ENCODE data around the gene PHYH. TPM values are rescaled to one million over a fixed set of nuclear protein-coding genes. Genes with fewer than 3 reads are reported as not detected.

Gene PHYH
- polyA plus RNA-seq (ENCODE audit: low read depth in 6 of 6), result 10 to 100 TPM in 3 of 6 donors, 1 to 10 TPM in 3; 7.0 to 15.3 (median 8.8) TPM

- DNase-seq (peak; percentile 76), ATAC-seq (ENCODE audit: low read depth in 2 of 2) (peak; percentile 68 to 70)
- Mint-ChIP-seq H3K9me3 (no peaks in the 10 kb centered on the region), H3K4me3 (peak within 1 kb of the TSS; percentile 72 to 96 (median 86)), H3K27me3 (no peaks in the 10 kb centered on the region), H3K36me3 (no peaks in the 10 kb centered on the region), H3K4me1 (peaks cover 20 to 29% (median 26%) of the 10 kb centered on the region in 3 donors), H3K27ac (peak within 1 kb of the TSS; percentile 72 to 98 (median 91))
Observed at GRCh38 chr10:13299437-13300287, at the start of gene PHYH. Gene PHYH (minus strand): TSS chr10:13300064. CDS start chr10:13300042, 22 bp downstream.

GRCh38 chr10:13348216-13349017 lies 48.6 kb upstream of the PHYH start, which contains the start of gene SEPHS1:
Gene SEPHS1 (minus strand): TSS chr10:13348293. CDS start chr10:13344950, 3,343 bp downstream.
- peak; percentile 64 to 66 for ATAC-seq (ENCODE audit: low read depth in 2 of 2)

GRCh38 chr10:13347500-13348156 lies 47.8 kb upstream of the PHYH start:
- peaks cover 0 to 1% (median 0%) of the 10 kb centered on the region in 7 donors for H3K9me3 Mint-ChIP-seq
- H3K4me3 Mint-ChIP-seq, result peak overlapping the region in 6 of 8 donors; percentile 57 to 91 (median 80)
- ATAC-seq (ENCODE audit: low read depth in 2 of 2) (peak; percentile 68 to 73), DNase-seq (peak; percentile 75)
- no peaks in the 10 kb centered on the region for H3K36me3 Mint-ChIP-seq
- peak overlapping the region in 1 of 6 donors; percentile 80 for H3K27ac Mint-ChIP-seq
- peaks cover 9 to 23% (median 20%) of the 10 kb centered on the region in 3 donors for H3K27me3 Mint-ChIP-seq
- peaks cover 25 to 60% (median 45%) of the 10 kb centered on the region in 3 donors for H3K4me1 Mint-ChIP-seq

More at GRCh38 chr10:13348216-13349017, 48.6 kb upstream of the PHYH start, which contains the start of gene SEPHS1:
- H3K27ac Mint-ChIP-seq, result peak within 1 kb of the TSS in 5 of 6 donors; percentile 7 to 96 (median 80)
- peak; percentile 66 for DNase-seq
- H3K36me3 Mint-ChIP-seq, result no peaks in the 10 kb centered on the region
- peaks cover 17 to 31% (median 20%) of the 10 kb centered on the region in 3 donors for H3K27me3 Mint-ChIP-seq
- peaks cover 0 to 1% (median 0%) of the 10 kb centered on the region in 7 donors for H3K9me3 Mint-ChIP-seq
- peak within 1 kb of the TSS; percentile 80 to 97 (median 94) for H3K4me3 Mint-ChIP-seq
- H3K4me1 Mint-ChIP-seq, result peaks cover 25 to 60% (median 45%) of the 10 kb centered on the region in 3 donors

- Mint-ChIP-seq H3K4me1 (peaks cover 19 to 57% (median 39%) of the 10 kb centered on the region in 3 donors), H3K27ac (peak overlapping the region; percentile 33 to 92 (median 86)), H3K4me3 (peak overlapping the region; percentile 68 to 94 (median 86)), H3K27me3 (peaks cover 3 to 17% (median 16%) of the 10 kb centered on the region in 3 donors), H3K36me3 (no peaks in the 10 kb centered on the region), H3K9me3 (peaks cover 0 to 1% (median 0%) of the 10 kb centered on the region in 7 donors)
- DNase-seq (no peak), ATAC-seq (ENCODE audit: low read depth in 2 of 2) (peak; percentile 24 to 34)
Observed at GRCh38 chr10:13347043-13347499, 47.2 kb upstream of the PHYH start.

GRCh38 chr10:13346283-13347042 lies 46.6 kb upstream of the PHYH start:
- Mint-ChIP-seq H3K27ac (peak overlapping the region; percentile 33 to 92 (median 86)), H3K27me3 (peaks cover 0 to 12% (median 10%) of the 10 kb centered on the region in 3 donors), H3K4me3 (peak overlapping the region; percentile 68 to 94 (median 86)), H3K36me3 (no peaks in the 10 kb centered on the region), H3K9me3 (peaks cover 0 to 1% (median 0%) of the 10 kb centered on the region in 7 donors), H3K4me1 (peaks cover 15 to 54% (median 33%) of the 10 kb centered on the region in 3 donors)
- no peak for DNase-seq
- no peak for ATAC-seq (ENCODE audit: low read depth in 2 of 2)

- ATAC-seq (ENCODE audit: low read depth in 2 of 2) (peak; percentile 66 to 83), DNase-seq (no peak)
- H3K9me3 Mint-ChIP-seq, result no peaks in the 10 kb centered on the region
- H3K4me3 Mint-ChIP-seq, result peak overlapping the region in 3 of 8 donors; percentile 10 to 37 (median 25)
- peaks cover 0 to 9% of the 10 kb centered on the region in 2 donors for H3K36me3 Mint-ChIP-seq
- H3K4me1 Mint-ChIP-seq, result peaks cover 8 to 35% (median 16%) of the 10 kb centered on the region in 3 donors
- H3K27ac Mint-ChIP-seq, result peak overlapping the region in 1 of 6 donors; percentile 52
- H3K27me3 Mint-ChIP-seq, result no peaks in the 10 kb centered on the region
Observed at GRCh38 chr10:13340626-13341376, 40.9 kb upstream of the PHYH start.

GRCh38 chr10:13340068-13340467 lies 40.2 kb upstream of the PHYH start:
- Mint-ChIP-seq H3K36me3 (peaks cover 0 to 9% of the 10 kb centered on the region in 2 donors), H3K4me1 (peaks cover 8 to 29% (median 14%) of the 10 kb centered on the region in 3 donors)

GRCh38 chr10:13338390-13339110 lies 38.7 kb upstream of the PHYH start:
- no peak overlapping the region for H3K4me3 Mint-ChIP-seq
- H3K27ac Mint-ChIP-seq, result peak overlapping the region in 1 of 6 donors; percentile 92

More at GRCh38 chr10:13340068-13340467, 40.2 kb upstream of the PHYH start:
- Mint-ChIP-seq H3K9me3 (no peaks in the 10 kb centered on the region), H3K4me3 (no peak overlapping the region), H3K27me3 (no peaks in the 10 kb centered on the region), H3K27ac (peak overlapping the region in 1 of 6 donors; percentile 33)
- DNase-seq (no peak), ATAC-seq (ENCODE audit: low read depth in 2 of 2) (no peak)

GRCh38 chr10:13337827-13338196 lies 37.9 kb upstream of the PHYH start:
- H3K9me3 Mint-ChIP-seq, result no peaks in the 10 kb centered on the region
- ATAC-seq (ENCODE audit: low read depth in 2 of 2), result no peak
- peak overlapping the region in 1 of 6 donors; percentile 92 for H3K27ac Mint-ChIP-seq
- H3K4me1 Mint-ChIP-seq, result peaks cover 4 to 22% (median 14%) of the 10 kb centered on the region in 3 donors
- H3K36me3 Mint-ChIP-seq, result peaks cover 0 to 9% of the 10 kb centered on the region in 2 donors
- DNase-seq, result no peak
- no peak overlapping the region for H3K4me3 Mint-ChIP-seq
- H3K27me3 Mint-ChIP-seq, result no peaks in the 10 kb centered on the region

More at GRCh38 chr10:13338390-13339110, 38.7 kb upstream of the PHYH start:
- no peaks in the 10 kb centered on the region for H3K27me3 Mint-ChIP-seq
- DNase-seq, result no peak
- H3K4me1 Mint-ChIP-seq, result peaks cover 4 to 22% (median 14%) of the 10 kb centered on the region in 3 donors
- no peaks in the 10 kb centered on the region for H3K9me3 Mint-ChIP-seq
- ATAC-seq (ENCODE audit: low read depth in 2 of 2), result no peak
- peaks cover 0 to 9% of the 10 kb centered on the region in 2 donors for H3K36me3 Mint-ChIP-seq

GRCh38 chr10:13337128-13337826 lies 37.4 kb upstream of the PHYH start:
- no peaks in the 10 kb centered on the region for H3K27me3 Mint-ChIP-seq
- ATAC-seq (ENCODE audit: low read depth in 2 of 2) (no peak), DNase-seq (no peak)
- H3K9me3 Mint-ChIP-seq, result no peaks in the 10 kb centered on the region
- H3K4me1 Mint-ChIP-seq, result peaks cover 4 to 22% (median 14%) of the 10 kb centered on the region in 3 donors
- H3K36me3 Mint-ChIP-seq, result peaks cover 0 to 9% of the 10 kb centered on the region in 2 donors
- no peak overlapping the region for H3K4me3 Mint-ChIP-seq
- H3K27ac Mint-ChIP-seq, result no peak overlapping the region
